Calu3 (cell line): ENCODE data around the gene GSDME. TPM values are rescaled to one million over a fixed set of nuclear protein-coding genes. Genes with fewer than 3 reads are reported as not detected.

Experiments used
- BruUV-seq: library from RNA; stranded (reverse); fragments of 400-500 nt; replicated peaks from 2 replicates; lab custom pipeline; 2021; lab: Mats Ljungman, UMichigan
- CTCF ChIA-PET: fragments of 300-600 bp; sonication (Branson Sonifier 250); formaldehyde crosslinking; loops from one replicate; lab custom pipeline; 2022; ENCODE audit warnings: antibody characterized with exemption; lab: Charles Lee
- DNase-seq: peaks from one replicate; pipeline ENCODE4 v3.0.0; 2022
- H3K27ac Mint-ChIP-seq: one replicate; pipeline ENCODE4 v1.8.0; 2022; ENCODE audit warnings: mixed read lengths; ENCODE audit not compliant: unreplicated experiment
- H3K27me3 Mint-ChIP-seq: one replicate; pipeline ENCODE4 v1.8.0; 2022; ENCODE audit warnings: mixed read lengths; ENCODE audit not compliant: unreplicated experiment
- H3K36me3 Mint-ChIP-seq: one replicate; pipeline ENCODE4 v1.8.0; 2022; ENCODE audit warnings: mild to moderate bottlenecking, moderate library complexity, mixed read lengths; ENCODE audit not compliant: insufficient read depth, unreplicated experiment
- H3K4me1 Mint-ChIP-seq: one replicate; pipeline ENCODE4 v1.8.0; 2022; ENCODE audit warnings: mild to moderate bottlenecking, low read depth, mixed read lengths; ENCODE audit not compliant: unreplicated experiment
- H3K4me3 Mint-ChIP-seq: one replicate; pipeline ENCODE4 v1.8.0; 2022; ENCODE audit warnings: mild to moderate bottlenecking, low read depth, moderate library complexity, mixed read lengths; ENCODE audit not compliant: unreplicated experiment
- H3K9me3 Mint-ChIP-seq: one replicate; pipeline ENCODE4 v1.8.0; 2022; ENCODE audit warnings: low read depth, mixed read lengths; ENCODE audit not compliant: unreplicated experiment
- CTCF ChIP-seq: fragments of 200-600 bp; IDR thresholded peaks from one replicate; pipeline ENCODE4 v1.8.0; 2022; ENCODE audit warnings: antibody characterized with exemption; ENCODE audit not compliant: unreplicated experiment
- intact Hi-C: fragments of 100-400 bp; cut with micrococcal nuclease; formaldehyde crosslinking; loops from one replicate; pipeline ENCODE4 v1.10.0; 2022; ENCODE audit not compliant: unreplicated experiment
- total RNA-seq: library from RNA; stranded (reverse); gene quantifications from 2 replicates; pipeline ENCODE4 v1.2.3, GENCODE V29; 2022

GSDME gene
- total RNA-seq, 1 experiment from 2014 or later, result 9.4 TPM

DNA sequence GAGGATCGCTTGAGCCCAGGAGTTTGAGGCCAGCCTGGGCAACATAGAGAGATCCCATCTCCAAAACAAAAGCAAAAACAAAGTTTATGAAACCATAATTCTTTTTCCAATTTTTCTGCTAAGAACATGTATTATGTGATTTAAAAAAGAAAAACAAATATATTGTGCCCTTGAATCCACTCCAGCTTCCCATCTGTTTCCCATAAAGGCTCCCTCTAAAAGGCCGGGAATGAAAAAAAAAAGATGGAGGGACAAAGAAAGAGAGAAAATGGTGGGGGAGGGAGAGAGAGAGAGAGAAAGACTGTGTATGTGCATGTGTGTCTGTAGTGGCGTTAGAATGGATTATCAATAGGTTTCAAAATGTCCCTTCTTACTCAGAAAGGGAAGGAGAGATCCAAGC, 20.5 kb upstream of the GSDME start:
- CTCF ChIA-PET, result interaction anchor here (0.6 to 1.1 kb wide), 2 partner anchors 316 to 1047 kb away, joined by 3 read pairs; no protein-coding TSS in a partner anchor
- Mint-ChIP-seq H3K27ac (no peak overlapping the region), H3K4me3 (no peak overlapping the region), H3K27me3 (no peaks in the 10 kb centered on the region), H3K9me3 (no peaks in the 10 kb centered on the region), H3K36me3 (no peaks in the 10 kb centered on the region), H3K4me1 (no peaks in the 10 kb centered on the region)
- TF ChIP-seq CTCF, result no peak
- DNase-seq, result no peak
- no TSS peak for BruUV-seq
- intact Hi-C loops, result no loop called here

- DNase-seq, result no peak
- CTCF ChIA-PET, result no interaction called here
- Mint-ChIP-seq H3K27me3 (no peaks in the 10 kb centered on the region), H3K27ac (no peak overlapping the region), H3K4me3 (no peak overlapping the region), H3K36me3 (no peaks in the 10 kb centered on the region), H3K4me1 (no peaks in the 10 kb centered on the region), H3K9me3 (no peaks in the 10 kb centered on the region)
- TF ChIP-seq CTCF, result no peak
- intact Hi-C loops, result no loop called here
- BruUV-seq, result no TSS peak
These were observed 16.4 kb upstream of the GSDME start for GRCh38 chr7:24773646-24774045.

GRCh38 chr7:24769851-24770250, 12.6 kb upstream of the GSDME start:
- no peaks in the 10 kb centered on the region for H3K9me3 Mint-ChIP-seq
- intact Hi-C loops, result no loop called here
- no TSS peak for BruUV-seq

DNA sequence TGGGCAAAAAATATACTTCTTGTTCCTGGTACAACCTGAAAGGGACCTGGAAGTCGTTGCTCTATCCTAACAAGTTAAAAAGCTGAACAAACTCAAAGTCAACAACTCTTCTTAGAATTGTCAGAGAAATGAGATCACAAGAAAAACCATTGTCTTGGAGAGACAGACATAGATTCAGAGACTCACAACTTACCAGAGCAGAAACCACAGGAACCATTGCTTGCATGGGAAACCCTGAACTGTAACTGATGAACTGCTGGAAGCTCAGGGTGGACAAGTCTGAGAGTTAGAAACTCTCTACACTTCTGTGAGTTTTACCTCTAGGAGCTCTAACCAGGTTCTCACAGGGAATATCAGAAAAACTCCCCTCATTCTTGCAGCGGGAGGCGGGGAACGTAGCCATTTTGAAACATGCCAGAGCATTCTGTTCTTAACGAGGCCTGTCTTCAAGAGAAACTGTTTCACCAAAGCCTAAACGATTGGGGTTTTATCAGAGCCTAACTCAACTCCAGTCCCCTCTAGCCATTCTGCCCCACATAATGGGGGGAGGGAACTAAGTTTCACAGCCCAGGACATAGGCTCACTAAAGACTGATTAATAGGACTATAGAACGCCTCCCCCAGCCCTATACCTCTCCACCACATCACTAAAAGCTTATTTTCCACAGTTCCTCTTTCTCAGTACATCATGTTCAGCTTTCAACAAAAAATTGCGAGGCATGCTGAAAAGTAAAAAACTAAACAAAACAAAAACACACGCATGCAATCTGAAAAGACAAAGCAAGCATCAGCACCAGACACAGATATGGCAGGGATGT, 12.0 kb upstream of the GSDME start:
- no peak for TF ChIP-seq CTCF
- CTCF ChIA-PET, result no interaction called here
- Mint-ChIP-seq H3K9me3 (no peaks in the 10 kb centered on the region), H3K27ac (no peak overlapping the region), H3K36me3 (no peaks in the 10 kb centered on the region), H3K4me3 (no peak overlapping the region), H3K4me1 (no peaks in the 10 kb centered on the region), H3K27me3 (no peaks in the 10 kb centered on the region)
- BruUV-seq, result no TSS peak
- intact Hi-C loops, result no loop called here
- DNase-seq, result no peak

More at GRCh38 chr7:24769851-24770250, 12.6 kb upstream of the GSDME start:
- no peak for TF ChIP-seq CTCF
- CTCF ChIA-PET, result no interaction called here
- Mint-ChIP-seq H3K27me3 (no peaks in the 10 kb centered on the region), H3K36me3 (no peaks in the 10 kb centered on the region), H3K27ac (no peak overlapping the region), H3K4me1 (no peaks in the 10 kb centered on the region), H3K4me3 (no peak overlapping the region)
- no peak for DNase-seq
